Esophagus squamous epithelium (tissue), 4 donors: ENCODE data around the gene SPTLC2.

Experiments used
- POLR2A ChIP-seq, 4 donors: fragments of 450-650 bp; IDR thresholded peaks; one replicate each; pipeline ENCODE4 v1.6.1; 2017; ENCODE audit warnings: antibody characterized with exemption in 4 of 4, mild to moderate bottlenecking in 4 of 4, moderate library complexity in 3 of 4
- TF ChIP-seq, protein P1 (sequence below), 6 experiments: fragments of 450-650 bp in 4 of 6; fragments of 200-600 bp in 2 of 6; sonication (generic) in 2 of 6; IDR thresholded peaks; one replicate each; pipeline ENCODE4 v1.5.1; 2016 to 2019; ENCODE audit warnings: antibody characterized with exemption in 6 of 6, mild to moderate bottlenecking in 4 of 6, moderate library complexity in 4 of 6

DNA sequence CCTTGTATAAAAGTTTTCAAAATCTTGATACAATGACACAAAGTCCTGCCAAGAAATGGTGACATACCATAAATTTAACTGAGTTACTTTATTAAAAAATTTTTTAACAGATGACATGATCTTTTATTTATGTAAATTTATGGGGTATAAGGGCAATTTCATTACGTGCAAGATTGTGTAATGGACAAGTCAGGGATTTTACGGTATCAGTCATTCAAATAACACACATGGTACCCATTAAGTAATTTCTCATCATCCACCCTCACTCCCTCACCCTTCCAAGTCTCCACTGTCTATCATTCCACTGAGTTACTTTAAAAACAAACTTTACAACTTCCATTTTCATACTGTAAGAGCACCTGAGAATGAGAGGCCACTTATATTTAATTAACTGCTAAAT, 37.4 kb downstream of the SPTLC2 start:
- TF ChIP-seq, protein P1, sequence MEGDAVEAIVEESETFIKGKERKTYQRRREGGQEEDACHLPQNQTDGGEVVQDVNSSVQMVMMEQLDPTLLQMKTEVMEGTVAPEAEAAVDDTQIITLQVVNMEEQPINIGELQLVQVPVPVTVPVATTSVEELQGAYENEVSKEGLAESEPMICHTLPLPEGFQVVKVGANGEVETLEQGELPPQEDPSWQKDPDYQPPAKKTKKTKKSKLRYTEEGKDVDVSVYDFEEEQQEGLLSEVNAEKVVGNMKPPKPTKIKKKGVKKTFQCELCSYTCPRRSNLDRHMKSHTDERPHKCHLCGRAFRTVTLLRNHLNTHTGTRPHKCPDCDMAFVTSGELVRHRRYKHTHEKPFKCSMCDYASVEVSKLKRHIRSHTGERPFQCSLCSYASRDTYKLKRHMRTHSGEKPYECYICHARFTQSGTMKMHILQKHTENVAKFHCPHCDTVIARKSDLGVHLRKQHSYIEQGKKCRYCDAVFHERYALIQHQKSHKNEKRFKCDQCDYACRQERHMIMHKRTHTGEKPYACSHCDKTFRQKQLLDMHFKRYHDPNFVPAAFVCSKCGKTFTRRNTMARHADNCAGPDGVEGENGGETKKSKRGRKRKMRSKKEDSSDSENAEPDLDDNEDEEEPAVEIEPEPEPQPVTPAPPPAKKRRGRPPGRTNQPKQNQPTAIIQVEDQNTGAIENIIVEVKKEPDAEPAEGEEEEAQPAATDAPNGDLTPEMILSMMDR (IDR thresholded peaks at IDR 0.05): no peak
- no peak for TF ChIP-seq POLR2A (IDR thresholded peaks at IDR 0.05)
